ENCODE measurements around the gene SDF4. TPM values are rescaled to one million over a fixed set of nuclear protein-coding genes. Genes with fewer than 3 reads are reported as not detected.

SDF4 gene
- total RNA-seq, 1 experiment from 2014 or later = 254 TPM

DNA sequence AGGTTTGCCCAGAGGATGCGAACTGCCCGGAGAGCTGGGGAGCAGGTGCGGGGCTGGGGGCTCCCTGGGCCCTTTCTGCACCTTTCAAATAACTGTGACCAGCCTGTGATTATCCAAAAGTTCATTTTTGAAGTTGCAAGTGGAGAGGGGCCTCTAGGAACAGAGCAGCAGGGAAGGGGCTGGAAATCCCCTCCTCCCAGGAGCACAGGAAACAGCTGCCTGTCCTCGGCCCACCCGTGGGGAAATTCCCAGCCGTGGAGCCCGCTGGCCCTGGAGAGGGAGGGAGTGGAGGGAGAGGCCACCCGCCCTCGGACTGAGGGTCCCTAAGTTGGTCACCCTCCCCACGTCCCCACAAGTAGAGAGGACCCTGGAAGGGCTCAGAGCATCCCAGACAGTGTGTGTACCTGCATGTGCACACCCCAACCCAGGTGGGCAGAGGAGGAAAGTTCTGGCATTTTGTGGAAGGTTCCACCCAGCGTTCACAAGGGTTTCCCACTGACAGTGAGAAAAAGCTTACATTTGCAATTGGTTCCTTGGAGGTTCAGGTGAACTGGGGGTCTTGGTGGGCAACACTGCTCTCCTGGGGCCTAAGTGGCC is 16.6 kb downstream of the SDF4 start:
- peaks cover 21% of the 10 kb centered on the region; the same call in 1 of the 2 replicates for H3K36me3 ChIP-seq (ENCODE audit: low read depth, low read length)
- intact Hi-C loops (cut with micrococcal nuclease) = no loop called here
- no peaks in the 10 kb centered on the region for H3K79me2 ChIP-seq (ENCODE audit: low read length)
- H3K9me3 ChIP-seq (ENCODE audit: low read length) = no peaks in the 10 kb centered on the region
- ChIA-PET CTCF (interaction anchor here (0.6 kb wide), 2 partner anchors 35 to 76 kb away, joined by 3 to 5 read pairs; no protein-coding TSS in a partner anchor), POLR2A (ENCODE audit: unreplicated experiment) (no interaction called here)
- TF ChIP-seq EZH2phosphoT487 (IDR thresholded peaks at IDR 0.05; ENCODE audit: borderline replicate concordance, low read length) (no peak), EZH2 (IDR thresholded peaks at IDR 0.05; ENCODE audit: low read length, unreplicated experiment) (no peak)
- TF ChIP-seq, protein P1, sequence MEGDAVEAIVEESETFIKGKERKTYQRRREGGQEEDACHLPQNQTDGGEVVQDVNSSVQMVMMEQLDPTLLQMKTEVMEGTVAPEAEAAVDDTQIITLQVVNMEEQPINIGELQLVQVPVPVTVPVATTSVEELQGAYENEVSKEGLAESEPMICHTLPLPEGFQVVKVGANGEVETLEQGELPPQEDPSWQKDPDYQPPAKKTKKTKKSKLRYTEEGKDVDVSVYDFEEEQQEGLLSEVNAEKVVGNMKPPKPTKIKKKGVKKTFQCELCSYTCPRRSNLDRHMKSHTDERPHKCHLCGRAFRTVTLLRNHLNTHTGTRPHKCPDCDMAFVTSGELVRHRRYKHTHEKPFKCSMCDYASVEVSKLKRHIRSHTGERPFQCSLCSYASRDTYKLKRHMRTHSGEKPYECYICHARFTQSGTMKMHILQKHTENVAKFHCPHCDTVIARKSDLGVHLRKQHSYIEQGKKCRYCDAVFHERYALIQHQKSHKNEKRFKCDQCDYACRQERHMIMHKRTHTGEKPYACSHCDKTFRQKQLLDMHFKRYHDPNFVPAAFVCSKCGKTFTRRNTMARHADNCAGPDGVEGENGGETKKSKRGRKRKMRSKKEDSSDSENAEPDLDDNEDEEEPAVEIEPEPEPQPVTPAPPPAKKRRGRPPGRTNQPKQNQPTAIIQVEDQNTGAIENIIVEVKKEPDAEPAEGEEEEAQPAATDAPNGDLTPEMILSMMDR (conservative IDR thresholded peaks at IDR 0.05; ENCODE audit: low read depth, low read length) = no peak
- H3F3A ChIP-seq (ENCODE audit: low read length, unreplicated experiment) = no peaks in the 10 kb centered on the region
- H2AFZ ChIP-seq (ENCODE audit: low read length) = no peak overlapping the region
- BruUV-seq (replicated peaks) = TSS peak; percentile 21
- no peaks in the 10 kb centered on the region for H4K20me1 ChIP-seq (ENCODE audit: low read length)
- no peak overlapping the region for H3K4me2 ChIP-seq (ENCODE audit: low read length)
- H3K27me3 ChIP-seq (ENCODE audit: low read length) = no peaks in the 10 kb centered on the region
- H3K9ac ChIP-seq (ENCODE audit: low read length) = no peak overlapping the region
- H3K9me2 ChIP-seq (replicated peaks; ENCODE audit: low read length) = no peaks in the 10 kb centered on the region
- no peak overlapping the region for H3K4me3 ChIP-seq (ENCODE audit: low read length)
- H3K27ac ChIP-seq (ENCODE audit: low read length) = no peak overlapping the region
- no peaks in the 10 kb centered on the region for H3K4me1 ChIP-seq (ENCODE audit: insufficient read depth, low read length)
- no peak for ATAC-seq
- no peak for DNase-seq

DNA sequence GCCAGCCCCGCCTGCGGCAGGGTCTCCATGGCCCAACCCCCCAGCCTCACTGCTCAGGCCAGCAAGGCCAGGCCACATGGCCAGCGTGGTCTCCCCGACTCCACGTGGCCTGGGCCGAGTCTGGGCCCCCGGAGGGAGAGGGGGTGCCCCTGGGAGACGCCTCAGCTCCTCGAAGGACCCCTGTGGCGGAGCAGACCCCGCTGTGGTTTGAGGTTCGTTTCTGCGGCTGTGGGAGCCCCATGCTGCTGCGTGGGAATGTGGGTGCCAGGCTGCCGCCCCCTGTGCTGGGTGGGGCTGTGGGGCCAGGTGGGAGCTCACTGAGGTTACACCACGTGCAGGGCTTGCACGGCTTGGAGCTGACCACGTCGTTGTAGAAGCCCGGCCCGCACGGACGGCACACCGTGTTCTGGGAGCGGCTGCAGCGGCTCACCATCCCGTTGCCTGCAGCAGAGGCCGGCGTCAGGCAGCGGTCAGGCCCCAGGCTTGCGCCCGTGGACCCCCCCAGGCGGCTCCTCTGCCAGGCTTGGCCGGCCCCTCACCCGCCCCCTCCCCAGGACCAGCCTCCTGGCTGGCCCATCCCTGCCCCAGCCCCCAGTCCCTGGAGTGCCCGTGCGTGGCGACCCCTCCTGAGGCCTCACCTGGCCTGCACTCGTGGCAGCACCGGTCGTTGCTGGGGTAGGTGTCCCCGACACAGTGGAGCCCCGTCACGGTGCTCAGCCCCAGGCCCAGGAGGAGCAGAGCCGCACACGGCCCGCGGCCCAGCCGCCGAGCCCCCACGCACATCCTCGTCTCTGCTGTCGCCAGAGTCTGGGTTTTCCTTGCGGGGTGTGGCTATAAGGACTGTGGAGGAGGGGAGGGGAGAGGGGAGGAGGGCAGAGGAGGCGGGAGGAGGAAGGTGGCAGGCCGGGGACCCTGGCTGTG is 18.2 kb downstream of the SDF4 start, which contains the start of gene TNFRSF4:
Gene TNFRSF4 (minus strand): TSS at position 809 of the 921 bp plus-strand sequence. CDS start 26 bp downstream, at position 783.
- no peaks in the 10 kb centered on the region for H3K79me2 ChIP-seq (ENCODE audit: low read length)
- intact Hi-C loops (cut with micrococcal nuclease) = no loop called here
- no peak within 1 kb of the TSS for H3K27ac ChIP-seq (ENCODE audit: low read length)
- BruUV-seq (replicated peaks) = no TSS peak
- no peaks in the 10 kb centered on the region for H4K20me1 ChIP-seq (ENCODE audit: low read length)
- no peaks in the 10 kb centered on the region for H3K9me3 ChIP-seq (ENCODE audit: low read length)
- H3K9me2 ChIP-seq (replicated peaks; ENCODE audit: low read length) = no peaks in the 10 kb centered on the region
- no peaks in the 10 kb centered on the region for H3K27me3 ChIP-seq (ENCODE audit: low read length)
- no peak within 1 kb of the TSS for H3K4me3 ChIP-seq (ENCODE audit: low read length)
- POLR2A ChIA-PET (ENCODE audit: unreplicated experiment) = no interaction called here
- H3K4me2 ChIP-seq (ENCODE audit: low read length) = no peak within 1 kb of the TSS
- H3K9ac ChIP-seq (ENCODE audit: low read length) = no peak within 1 kb of the TSS
- peaks cover under 1% of the 10 kb centered on the region for H3K4me1 ChIP-seq (ENCODE audit: insufficient read depth, low read length)
- CTCF ChIA-PET = no interaction called here
- DNase-seq (no peak), ATAC-seq (peak; percentile 8; the same call in 1 of the 2 replicates)
- peaks cover 19% of the 10 kb centered on the region; the same call in 1 of the 2 replicates for H3K36me3 ChIP-seq (ENCODE audit: low read depth, low read length)
- H2AFZ ChIP-seq (ENCODE audit: low read length) = no peak within 1 kb of the TSS
- TF ChIP-seq, protein P1 (conservative IDR thresholded peaks at IDR 0.05; ENCODE audit: low read depth, low read length) = no peak
- TF ChIP-seq EZH2phosphoT487 (IDR thresholded peaks at IDR 0.05; ENCODE audit: borderline replicate concordance, low read length) (no peak), EZH2 (IDR thresholded peaks at IDR 0.05; ENCODE audit: low read length, unreplicated experiment) (no peak)
- no peaks in the 10 kb centered on the region for H3F3A ChIP-seq (ENCODE audit: low read length, unreplicated experiment)

Data from PC-3 (cell line).